HG03469 (cell line): ENCODE data around the gene PRKG1.

ENCODE experiments used
- ATAC-seq: cut with Tn5 transposase; IDR thresholded peaks from one replicate; pipeline ENCODE4 v1.9.1; 2021; ENCODE audit warnings: mild to moderate bottlenecking, moderate library complexity, moderate number of reproducible peaks; ENCODE audit not compliant: unreplicated experiment

PRKG1 gene

GRCh38 chr10:51894771-51895578 lies 820.7 kb downstream of the PRKG1 start:
- no peak for ATAC-seq

GRCh38 chr10:51896849-51897248 lies 822.6 kb downstream of the PRKG1 start:
- no peak for ATAC-seq

DNA sequence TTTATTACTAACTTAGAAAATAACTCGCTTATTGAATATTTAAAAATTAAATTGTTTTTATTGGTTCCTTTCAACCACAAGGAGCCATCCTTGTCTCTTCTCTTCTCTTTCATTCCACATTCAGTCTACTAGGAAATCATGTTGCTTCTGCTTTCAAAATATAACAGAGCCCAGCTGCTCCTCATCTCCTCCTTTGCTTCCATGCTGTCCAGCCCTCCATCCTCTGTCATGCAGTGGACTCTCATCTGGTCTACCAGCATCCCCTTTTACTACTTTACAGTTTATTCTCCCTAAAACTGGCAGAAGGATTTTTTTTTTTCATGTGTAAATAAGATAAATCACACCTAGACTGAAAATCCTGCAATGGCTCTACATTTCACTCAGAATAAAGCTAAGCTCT lies 823.3 kb downstream of the PRKG1 start:
- no peak for ATAC-seq

- no peak for ATAC-seq
These were observed 825.9 kb downstream of the PRKG1 start for GRCh38 chr10:51900180-51900579.

DNA sequence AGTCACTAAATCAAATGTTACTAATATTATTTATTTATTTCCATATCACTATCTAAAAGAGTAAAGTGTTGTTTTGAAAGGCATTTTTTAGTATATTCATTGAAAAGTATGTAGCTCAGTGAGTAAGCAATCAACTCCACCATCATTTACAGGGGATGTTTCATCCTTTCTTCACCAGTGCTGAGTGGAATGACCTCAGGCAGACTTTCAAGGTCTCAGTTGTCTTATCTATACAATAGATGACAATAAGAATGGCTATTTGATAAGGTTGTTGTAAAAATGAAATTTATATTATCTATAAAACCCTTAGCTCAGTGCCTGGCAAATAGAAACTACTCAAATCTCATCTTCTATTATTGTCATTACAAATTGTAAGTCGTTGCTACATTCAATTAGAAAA lies 829.4 kb downstream of the PRKG1 start:
- ATAC-seq = no peak

DNA sequence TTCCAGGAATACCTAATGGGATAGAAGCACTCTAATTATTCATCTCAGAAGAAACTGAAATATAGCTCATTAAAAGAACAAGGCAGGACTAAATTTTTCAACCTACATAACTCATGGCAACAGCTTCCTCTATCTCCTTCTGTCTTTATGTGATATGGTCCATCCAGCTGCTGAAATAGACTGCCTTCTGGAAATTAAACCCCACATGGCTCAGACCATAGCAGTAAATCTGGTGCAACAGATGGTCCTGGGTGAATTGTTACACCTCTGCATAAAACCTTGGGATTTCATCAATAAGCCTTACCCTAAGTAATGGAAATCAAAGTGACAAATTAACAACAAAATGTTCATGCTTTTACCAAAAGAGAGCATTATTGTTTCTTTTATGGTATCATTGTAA lies 830.7 kb downstream of the PRKG1 start:
- ATAC-seq = no peak

DNA sequence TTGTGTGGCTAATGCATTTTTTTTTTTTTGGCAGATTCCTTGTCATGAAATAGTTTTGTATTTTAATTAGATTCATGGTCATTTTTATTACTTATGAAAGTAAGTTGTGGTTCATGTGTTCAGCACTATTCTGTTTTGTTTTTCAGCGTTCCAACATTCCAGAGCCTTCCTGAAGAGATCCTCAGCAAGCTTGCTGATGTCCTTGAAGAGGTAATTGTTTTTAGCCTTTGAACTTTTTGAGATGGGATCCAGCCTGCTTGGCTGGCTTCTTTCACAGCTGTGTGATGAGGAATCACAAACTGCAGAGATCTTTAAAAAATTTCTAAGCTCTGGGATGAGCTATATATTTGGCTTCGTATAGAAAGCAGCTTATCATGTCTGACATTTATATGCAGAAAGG lies 833.1 kb downstream of the PRKG1 start:
- no peak for ATAC-seq

GRCh38 chr10:51910189-51910588 lies 835.9 kb downstream of the PRKG1 start:
- ATAC-seq = no peak

- no peak for ATAC-seq
These were observed 836.3 kb downstream of the PRKG1 start for GRCh38 chr10:51910596-51910995.

GRCh38 chr10:51911723-51912122 lies 837.4 kb downstream of the PRKG1 start:
- no peak for ATAC-seq

- ATAC-seq = no peak
These were observed 840.8 kb downstream of the PRKG1 start for GRCh38 chr10:51915031-51915542.

DNA sequence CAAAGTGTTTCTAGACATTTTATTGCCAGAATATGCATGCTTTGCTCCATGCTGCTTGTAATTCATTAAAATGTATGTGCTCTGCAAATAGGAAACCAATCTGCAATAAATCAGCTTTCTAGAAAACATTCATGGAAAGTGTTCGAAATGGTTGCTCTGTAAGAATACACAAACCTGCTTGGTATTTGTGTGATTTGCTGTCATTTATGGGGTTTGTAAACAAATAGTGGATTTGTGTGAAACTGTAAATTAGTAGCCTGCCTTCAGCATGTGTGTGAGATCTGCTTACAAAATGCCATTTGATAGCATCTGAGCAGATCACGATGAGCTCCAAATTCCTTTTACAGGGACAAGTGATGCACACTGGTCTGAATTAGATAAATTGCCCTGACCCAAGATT lies 844.2 kb downstream of the PRKG1 start:
- no peak for ATAC-seq

DNA sequence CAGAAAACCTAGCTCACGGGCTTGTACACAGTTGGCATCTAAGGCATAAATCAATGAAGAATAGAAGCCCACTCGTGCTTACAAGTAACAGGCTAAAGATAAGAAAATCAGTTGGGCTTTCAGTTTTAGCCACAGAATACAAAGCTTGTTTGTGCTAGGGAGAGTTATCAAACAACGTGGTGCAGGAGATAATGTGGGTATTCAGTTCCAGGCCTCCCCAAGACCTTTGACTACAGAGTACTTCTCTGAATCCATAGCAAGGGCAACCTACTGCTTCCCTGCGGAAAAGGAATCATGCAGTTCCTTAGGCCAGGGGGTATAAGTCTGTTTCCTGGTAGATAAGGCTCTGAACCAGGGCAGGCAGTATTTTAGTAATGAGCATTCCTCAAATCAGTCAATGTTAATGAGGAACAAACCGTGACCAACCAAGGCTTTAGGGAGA lies 844.6 kb downstream of the PRKG1 start:
- no peak for ATAC-seq

DNA sequence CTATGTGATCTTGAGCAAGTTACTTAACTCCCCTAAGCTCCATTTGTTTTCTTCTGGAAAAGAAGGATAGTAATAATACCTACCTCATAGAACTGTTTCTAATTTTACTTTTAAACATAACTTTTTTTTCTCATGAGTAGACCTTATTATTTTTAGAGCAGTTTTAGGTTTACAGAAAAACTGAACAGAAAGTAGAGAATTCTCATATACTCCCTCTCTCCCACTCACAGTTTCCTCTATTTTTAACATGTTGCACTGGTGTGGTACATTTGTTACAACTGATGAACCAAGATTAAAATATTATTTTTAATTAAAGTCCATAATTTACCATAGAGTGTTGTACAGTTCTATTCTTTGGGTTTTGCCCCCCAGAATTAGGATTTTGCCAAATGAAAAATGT lies 846.4 kb downstream of the PRKG1 start:
- ATAC-seq = no peak

DNA sequence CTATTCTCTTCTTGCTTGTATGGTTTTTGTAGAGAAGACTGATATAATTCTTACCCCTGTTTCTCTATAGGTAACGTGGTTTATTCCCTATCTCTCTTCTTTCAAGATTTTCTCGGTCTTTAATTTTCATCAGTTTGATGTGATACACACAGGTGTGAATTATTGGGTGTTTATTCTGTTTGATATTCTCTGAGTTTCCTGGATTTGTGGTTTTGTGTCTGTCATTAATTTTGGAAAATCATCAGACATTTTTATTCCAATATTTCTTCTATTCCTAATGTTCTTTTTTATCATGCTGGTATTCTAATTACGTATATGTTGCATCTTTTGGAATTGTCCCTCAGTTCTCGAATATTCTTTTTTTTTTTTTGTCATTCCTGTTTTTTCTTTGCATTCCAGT lies 850.1 kb downstream of the PRKG1 start:
- ATAC-seq = no peak

- ATAC-seq = no peak
These were observed 852.0 kb downstream of the PRKG1 start for GRCh38 chr10:51926337-51926736.

GRCh38 chr10:51928162-51928561 lies 853.9 kb downstream of the PRKG1 start:
- no peak for ATAC-seq

GRCh38 chr10:51932530-51932929 lies 858.2 kb downstream of the PRKG1 start:
- no peak for ATAC-seq

GRCh38 chr10:51934373-51934772 lies 860.1 kb downstream of the PRKG1 start:
- no peak for ATAC-seq

DNA sequence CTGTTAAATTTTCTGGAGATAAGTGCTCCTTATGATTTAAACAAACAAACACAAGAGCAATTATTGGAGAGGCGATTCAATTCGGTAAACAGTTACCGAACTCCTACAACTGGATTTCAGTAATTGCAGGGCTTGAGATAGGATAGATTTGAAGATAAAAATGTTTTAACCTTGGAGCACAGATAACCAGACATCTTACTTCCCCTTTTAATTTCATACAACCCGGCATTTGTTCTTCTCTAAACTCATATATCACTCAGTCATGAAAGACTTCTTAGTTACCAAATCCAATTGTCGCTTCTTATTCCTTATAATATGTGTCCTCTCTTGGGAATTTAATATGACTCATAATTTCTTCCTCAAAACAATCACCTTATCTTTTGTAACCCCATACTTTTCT lies 861.1 kb downstream of the PRKG1 start:
- no peak for ATAC-seq

- no peak for ATAC-seq
These were observed 863.2 kb downstream of the PRKG1 start for GRCh38 chr10:51937308-51938140.
